NT2/D1 (cell line): Measurements from ENCODE around the gene ARID1B.

Source experiments
- YY1 ChIP-seq: IDR thresholded peaks from 2 replicates; pipeline ENCODE4 v1.6.1; 2011; ENCODE audit not compliant: insufficient read length, insufficient read depth
- ZNF274 ChIP-seq: IDR thresholded peaks from 2 replicates; pipeline ENCODE4 v1.6.1; 2011; ENCODE audit warnings: mild to moderate bottlenecking, low read depth, low read length

- TF ChIP-seq ZNF274 (no peak), YY1 (no peak)
Observed at GRCh38 chr6:157223511-157223910, 446.3 kb downstream of the ARID1B start.
